ENCODE measurements around the gene INTS1. TPM values are rescaled to one million over a fixed set of nuclear protein-coding genes. Genes with fewer than 3 reads are reported as not detected.

INTS1 gene
- total RNA-seq, 2 donors from 2014 or later = 29.0 to 47.0 TPM

- H3K36me3 ChIP-seq = peaks cover 79% of the 10 kb centered on the region
- no peaks in the 10 kb centered on the region for H3K9me3 ChIP-seq
- no peaks in the 10 kb centered on the region for H3K27me3 ChIP-seq
- no peak for TF ChIP-seq CTCF (IDR thresholded peaks at IDR 0.05)
- no peak overlapping the region for H3K27ac ChIP-seq
- no peak overlapping the region for H3K4me3 ChIP-seq
- peaks cover 0 to under 1% of the 10 kb centered on the region in 2 donors for H3K4me1 ChIP-seq
- no peak for DNase-seq (ENCODE audit: low spot score)
Measured at GRCh38 chr7:1496531-1497292, 7.5 kb downstream of the INTS1 start.

- H3K4me3 ChIP-seq = no peak overlapping the region
- H3K9me3 ChIP-seq = no peaks in the 10 kb centered on the region
- no peak overlapping the region for H3K27ac ChIP-seq
- no peak for DNase-seq (ENCODE audit: low spot score)
- peaks cover 88% of the 10 kb centered on the region for H3K36me3 ChIP-seq
- TF ChIP-seq CTCF (IDR thresholded peaks at IDR 0.05) = no peak
- no peaks in the 10 kb centered on the region for H3K4me1 ChIP-seq
- no peaks in the 10 kb centered on the region for H3K27me3 ChIP-seq
Measured at GRCh38 chr7:1495564-1496242, 8.5 kb downstream of the INTS1 start.

- DNase-seq (ENCODE audit: low spot score) = no peak
- peaks cover 90% of the 10 kb centered on the region for H3K36me3 ChIP-seq
- H3K4me3 ChIP-seq = no peak overlapping the region
- H3K27ac ChIP-seq = no peak overlapping the region
- no peaks in the 10 kb centered on the region for H3K9me3 ChIP-seq
- no peaks in the 10 kb centered on the region for H3K27me3 ChIP-seq
- no peak for TF ChIP-seq CTCF (IDR thresholded peaks at IDR 0.05)
- no peaks in the 10 kb centered on the region for H3K4me1 ChIP-seq
Measured at GRCh38 chr7:1494866-1495563, 9.2 kb downstream of the INTS1 start.

GRCh38 chr7:1494447-1494846 is 9.7 kb downstream of the INTS1 start:
- no peak for TF ChIP-seq CTCF (IDR thresholded peaks at IDR 0.05)
- peaks cover 90% of the 10 kb centered on the region for H3K36me3 ChIP-seq
- no peak for DNase-seq (ENCODE audit: low spot score)
- H3K27ac ChIP-seq = no peak overlapping the region
- H3K9me3 ChIP-seq = no peaks in the 10 kb centered on the region
- H3K27me3 ChIP-seq = no peaks in the 10 kb centered on the region
- H3K4me3 ChIP-seq = no peak overlapping the region
- H3K4me1 ChIP-seq = no peaks in the 10 kb centered on the region

- no peaks in the 10 kb centered on the region for H3K4me1 ChIP-seq
Measured at GRCh38 chr7:1493571-1493970, 10.6 kb downstream of the INTS1 start.

More at GRCh38 chr7:1493571-1493970, 10.6 kb downstream of the INTS1 start:
- Histone ChIP-seq H3K36me3 (peaks cover 90% of the 10 kb centered on the region), H3K9me3 (no peaks in the 10 kb centered on the region), H3K4me3 (no peak overlapping the region), H3K27me3 (no peaks in the 10 kb centered on the region), H3K27ac (no peak overlapping the region)
- no peak for TF ChIP-seq CTCF (IDR thresholded peaks at IDR 0.05)
- no peak for DNase-seq (ENCODE audit: low spot score)
